Panc1 (cell line): ENCODE data around the gene DNAJC27. TPM values are rescaled to one million over a fixed set of nuclear protein-coding genes. Genes with fewer than 3 reads are reported as not detected.

Source experiments
- ATAC-seq: fragments of 200-7000 bp; cut with Tn5 transposase; 2 replicates; pipeline ENCODE4 v1.9.1; 2020; ENCODE audit warnings: mild to moderate bottlenecking, moderate library complexity
- BruUV-seq: library from RNA; stranded (reverse); fragments of 400-500 nt; replicated peaks from 2 replicates; lab custom pipeline; 2021; lab: Mats Ljungman, UMichigan
- CTCF ChIA-PET: fragments of 300-600 bp; sonication (Branson Sonifier 250); formaldehyde crosslinking; loops from one replicate; lab custom pipeline; 2022; ENCODE audit warnings: antibody characterized with exemption; lab: Charles Lee
- POLR2A ChIA-PET: fragments of 300-600 bp; sonication (Branson Sonifier 250); formaldehyde crosslinking; loops from one replicate; lab custom pipeline; 2022; ENCODE audit warnings: antibody characterized with exemption; lab: Charles Lee
- DNase-seq: peaks from one replicate; pipeline ENCODE4 v3.0.0-alpha.2; 2010; ENCODE audit warnings: low read depth, low spot score
- H3K27ac ChIP-seq: 2 replicates; pipeline ENCODE4 v1.5.1; 2011; ENCODE audit warnings: mild to moderate bottlenecking, low read length, inconsistent platforms
- H3K27me3 ChIP-seq: fragments of 200-500 bp; sonication (Bioruptor generic); 2 replicates; pipeline ENCODE4 v1.6.0; 2014; ENCODE audit warnings: low read length, inconsistent platforms; ENCODE audit not compliant: control insufficient read depth, insufficient read depth
- H3K36me3 ChIP-seq: fragments of 200-500 bp; sonication (Bioruptor generic); 2 replicates; pipeline ENCODE4 v1.5.1; 2014; ENCODE audit warnings: inconsistent platforms, mild to moderate bottlenecking, low read length, moderate library complexity; ENCODE audit not compliant: control insufficient read depth, insufficient read depth
- H3K4me1 ChIP-seq: 2 replicates; pipeline ENCODE4 v1.5.1; 2011; ENCODE audit warnings: inconsistent platforms, mild to moderate bottlenecking, low read length, moderate library complexity; ENCODE audit not compliant: control insufficient read depth, insufficient read depth
- H3K4me3 ChIP-seq, 2 experiments: 2 replicates each; pipeline ENCODE4 v1.5.1; 2011 to 2012; ENCODE audit warnings: low read depth in 2 of 2, low read length in 2 of 2, mild to moderate bottlenecking in 2 of 2, inconsistent platforms in 1 of 2, moderate library complexity in 1 of 2
- H3K9me3 ChIP-seq: fragments of 200-500 bp; sonication (Bioruptor generic); 2 replicates; pipeline ENCODE4 v1.5.1; 2014; ENCODE audit warnings: low read depth, mild to moderate bottlenecking, inconsistent platforms, low read length, moderate library complexity; ENCODE audit not compliant: control insufficient read depth, insufficient read depth
- CTCF ChIP-seq: fragments of 450-650 bp; IDR thresholded peaks from 2 replicates; pipeline ENCODE4 v1.5.1; 2017; ENCODE audit warnings: mild to moderate bottlenecking
- POLR2AphosphoS5 ChIP-seq: IDR thresholded peaks from 2 replicates; pipeline ENCODE4 v1.6.1; 2012; ENCODE audit warnings: mild to moderate bottlenecking, low read depth, low read length, moderate library complexity
- REST ChIP-seq, 2 experiments: IDR thresholded peaks; 2 replicates each; pipeline ENCODE4 v1.6.1; 2011 to 2012; ENCODE audit warnings: low read depth in 2 of 2, control low read depth in 1 of 2, low read length in 1 of 2, mild to moderate bottlenecking in 1 of 2, moderate library complexity in 1 of 2; ENCODE audit not compliant: insufficient read depth in 1 of 2
- SIN3A ChIP-seq: IDR thresholded peaks from 2 replicates; pipeline ENCODE4 v1.6.1; 2012; ENCODE audit warnings: low read depth, mild to moderate bottlenecking, low read length, moderate library complexity, borderline replicate concordance; ENCODE audit not compliant: insufficient read depth
- TCF7L2 ChIP-seq: IDR thresholded peaks from 2 replicates; pipeline ENCODE4 v1.6.1; 2011; ENCODE audit warnings: mild to moderate bottlenecking, low read depth, low read length, inconsistent platforms
- in situ Hi-C: cut with HindIII; loops from 2 replicates; pipeline ENCODE4 v1.10.0; 2016; ENCODE audit warnings: low sequenced_read_pairs, low pct_unique_long_range_greater_than_20kb
- intact Hi-C: fragments of 100-400 bp; cut with micrococcal nuclease; formaldehyde crosslinking; loops from one replicate; pipeline ENCODE4 v1.10.0; 2022; ENCODE audit not compliant: unreplicated experiment
- total RNA-seq: library from RNA; stranded (reverse); gene quantifications from one replicate; pipeline ENCODE4 v1.2.1, GENCODE V29; 2021; ENCODE audit not compliant: unreplicated experiment

The DNAJC27 gene
- total RNA-seq, 1 experiment from 2014 or later, result 4.9 TPM

GRCh38 chr2:24969784-24970183, 2.0 kb downstream of the DNAJC27 start:
- Histone ChIP-seq H3K27ac (no peak overlapping the region), H3K4me3 (no peak overlapping the region), H3K36me3 (no peaks in the 10 kb centered on the region; the same call in 1 of the 2 replicates), H3K4me1 (peaks cover 6% of the 10 kb centered on the region; the same call in 1 of the 2 replicates), H3K9me3 (no peaks in the 10 kb centered on the region), H3K27me3 (no peaks in the 10 kb centered on the region)
- POLR2A ChIA-PET, result interaction anchor here (0.7 kb wide), 1 partner anchor 755 kb away, joined by 5 read pairs; no protein-coding TSS in a partner anchor
- no peak for DNase-seq
- in situ Hi-C loops (no loop called here), intact Hi-C loops (no loop called here)
- ATAC-seq, result no peak
- BruUV-seq, result no TSS peak
- no peak for TF ChIP-seq POLR2AphosphoS5
- CTCF ChIA-PET, result no interaction called here

GRCh38 chr2:24961903-24962302, 9.9 kb downstream of the DNAJC27 start:
- in situ Hi-C loops, result no loop called here
- intact Hi-C loops, result no loop called here
- H3K4me1 ChIP-seq, result no peaks in the 10 kb centered on the region
- BruUV-seq, result no TSS peak
- no peak for ATAC-seq
- H3K27me3 ChIP-seq, result no peaks in the 10 kb centered on the region
- no peak overlapping the region for H3K4me3 ChIP-seq
- TF ChIP-seq SIN3A (no peak), CTCF (no peak), TCF7L2 (no peak), REST (IDR thresholded peaks at IDR 0.05; ENCODE audit: insufficient read depth in 1 of 2, low read depth in 2 of 2, low read length in 1 of 2) (no peak), POLR2AphosphoS5 (no peak)
- ChIA-PET CTCF (no interaction called here), POLR2A (no interaction called here)
- H3K27ac ChIP-seq, result no peak overlapping the region
- H3K9me3 ChIP-seq, result no peaks in the 10 kb centered on the region
- peaks cover 9% of the 10 kb centered on the region for H3K36me3 ChIP-seq
- DNase-seq, result no peak

GRCh38 chr2:24959761-24960160, 12.0 kb downstream of the DNAJC27 start:
- Histone ChIP-seq H3K4me3 (no peak overlapping the region), H3K27ac (no peak overlapping the region), H3K27me3 (no peaks in the 10 kb centered on the region), H3K36me3 (peaks cover 22% of the 10 kb centered on the region), H3K9me3 (peaks cover 15% of the 10 kb centered on the region; the same call in 1 of the 2 replicates), H3K4me1 (no peaks in the 10 kb centered on the region)
- no peak for DNase-seq
- in situ Hi-C loops (no loop called here), intact Hi-C loops (no loop called here)
- no peak for ATAC-seq
- CTCF ChIA-PET, result no interaction called here
- TF ChIP-seq CTCF (no peak), TCF7L2 (no peak), POLR2AphosphoS5 (no peak), SIN3A (no peak), REST (IDR thresholded peaks at IDR 0.05; ENCODE audit: insufficient read depth in 1 of 2, low read depth in 2 of 2, low read length in 1 of 2) (no peak)
- BruUV-seq, result no TSS peak
- POLR2A ChIA-PET, result no interaction called here
